ENCODE results near the gene RAX2. TPM values are rescaled to one million over a fixed set of nuclear protein-coding genes. Genes with fewer than 3 reads are reported as not detected.
"Not testable (repeated sequence)": the region's sequence is repeated elsewhere in the genome, so short reads cannot be mapped to it uniquely, and the experiment has no call there.

Gene RAX2
- total RNA-seq, 2 experiments from 2014 or later, result not detected

DNA sequence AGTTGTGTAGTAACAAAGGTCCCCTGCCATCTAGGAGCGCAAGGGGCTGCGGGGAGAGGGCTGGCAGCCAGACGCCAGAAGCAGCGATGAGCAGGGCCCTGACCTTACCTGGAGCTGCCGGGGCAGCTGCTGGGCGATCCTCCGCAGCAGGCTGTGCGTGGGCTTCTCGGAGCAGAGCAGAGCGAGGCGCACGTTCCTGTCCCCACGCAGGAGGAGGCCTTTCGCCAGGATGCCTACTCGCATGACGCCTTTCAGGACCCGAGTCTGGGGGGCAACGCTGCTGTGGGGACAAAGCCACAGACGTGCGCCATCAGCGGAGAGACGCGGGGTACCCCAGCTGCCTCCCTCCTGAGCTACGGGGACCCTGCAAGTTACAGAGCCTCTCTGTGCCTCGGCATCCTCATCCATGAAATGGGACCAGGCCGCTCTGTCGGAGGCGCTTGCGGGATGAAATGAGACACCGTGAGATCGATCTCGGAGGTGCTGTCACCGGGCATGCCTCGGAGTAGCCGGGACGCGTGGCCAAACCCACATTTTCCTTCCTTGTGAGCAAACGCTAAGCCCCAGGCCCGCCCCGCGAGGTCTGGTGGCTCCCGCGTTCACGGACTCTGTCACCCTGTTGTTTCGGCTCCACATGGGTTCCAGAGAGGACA lies 44.7 kb upstream of the RAX2 start:
- Mint-ChIP-seq H3K4me3 (no peak overlapping the region), H3K27me3 (no peaks in the 10 kb centered on the region), H3K4me1 (ENCODE audit: low read depth) (peaks cover 50% of the 10 kb centered on the region), H3K27ac (no peak overlapping the region), H3K36me3 (ENCODE audit: low read depth) (no peaks in the 10 kb centered on the region), H3K9me3 (no peaks in the 10 kb centered on the region)
- TF ChIP-seq, protein P1, sequence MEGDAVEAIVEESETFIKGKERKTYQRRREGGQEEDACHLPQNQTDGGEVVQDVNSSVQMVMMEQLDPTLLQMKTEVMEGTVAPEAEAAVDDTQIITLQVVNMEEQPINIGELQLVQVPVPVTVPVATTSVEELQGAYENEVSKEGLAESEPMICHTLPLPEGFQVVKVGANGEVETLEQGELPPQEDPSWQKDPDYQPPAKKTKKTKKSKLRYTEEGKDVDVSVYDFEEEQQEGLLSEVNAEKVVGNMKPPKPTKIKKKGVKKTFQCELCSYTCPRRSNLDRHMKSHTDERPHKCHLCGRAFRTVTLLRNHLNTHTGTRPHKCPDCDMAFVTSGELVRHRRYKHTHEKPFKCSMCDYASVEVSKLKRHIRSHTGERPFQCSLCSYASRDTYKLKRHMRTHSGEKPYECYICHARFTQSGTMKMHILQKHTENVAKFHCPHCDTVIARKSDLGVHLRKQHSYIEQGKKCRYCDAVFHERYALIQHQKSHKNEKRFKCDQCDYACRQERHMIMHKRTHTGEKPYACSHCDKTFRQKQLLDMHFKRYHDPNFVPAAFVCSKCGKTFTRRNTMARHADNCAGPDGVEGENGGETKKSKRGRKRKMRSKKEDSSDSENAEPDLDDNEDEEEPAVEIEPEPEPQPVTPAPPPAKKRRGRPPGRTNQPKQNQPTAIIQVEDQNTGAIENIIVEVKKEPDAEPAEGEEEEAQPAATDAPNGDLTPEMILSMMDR (IDR thresholded peaks at IDR 0.05), result no peak
- Histone ChIP-seq H3K9me3 (ENCODE audit: control insufficient read depth in 1 of 2, insufficient read depth in 1 of 2, low read length in 2 of 2) (no peaks in the 10 kb centered on the region), H3K4me3 (ENCODE audit: low read length) (no peak overlapping the region), H3K27me3 (ENCODE audit: control insufficient read depth in 1 of 2, insufficient read depth in 2 of 2, low read length in 2 of 2) (no peaks in the 10 kb centered on the region), H3K36me3 (ENCODE audit: insufficient read depth, low read length) (no peaks in the 10 kb centered on the region), H3K27ac (ENCODE audit: low read depth in 1 of 2, low read length in 2 of 2) (no peak overlapping the region), H3K4me1 (ENCODE audit: insufficient read depth, low read length) (peaks cover 75% of the 10 kb centered on the region)
- ChIA-PET POLR2A (interaction anchor here (2.7 kb wide), 1 partner anchor 54 kb away, joined by 32 read pairs; the partner anchor contains the start of genes APBA3 and MRPL54), CTCF (no interaction called here)
- intact Hi-C loops (cut with DNase I, micrococcal nuclease), result no loop called here
- no peak for DNase-seq
- no peak for ATAC-seq (ENCODE audit: poor library complexity)

DNA sequence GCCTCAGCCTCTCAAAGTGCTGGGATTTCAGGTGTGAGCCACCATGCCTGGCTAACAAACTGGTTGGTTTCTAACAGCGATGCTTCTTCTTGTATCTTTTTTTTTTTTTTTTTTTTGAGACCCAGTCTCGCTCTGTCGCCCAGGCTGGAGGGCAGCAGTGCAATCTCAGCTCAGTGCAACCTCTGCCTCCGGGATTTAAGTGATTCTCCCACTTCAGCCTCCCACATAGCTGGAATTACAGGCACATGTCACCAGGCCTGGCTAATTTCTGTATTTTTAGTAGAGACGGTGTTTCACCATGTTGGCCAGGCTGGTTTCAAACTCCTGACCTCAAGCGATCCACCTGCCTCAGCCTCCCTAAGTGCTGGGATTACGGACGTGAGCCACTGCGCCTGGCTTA lies 44.1 kb upstream of the RAX2 start:
- H3K27me3 ChIP-seq (ENCODE audit: control insufficient read depth in 1 of 2, insufficient read depth in 2 of 2, low read length in 2 of 2); H3K4me3 Mint-ChIP-seq; CTCF ChIA-PET; H3K4me3 ChIP-seq (ENCODE audit: low read length); intact Hi-C loops (cut with DNase I, micrococcal nuclease); H3K9me3 ChIP-seq (ENCODE audit: control insufficient read depth in 1 of 2, insufficient read depth in 1 of 2, low read length in 2 of 2); H3K27ac Mint-ChIP-seq; H3K36me3 ChIP-seq (ENCODE audit: insufficient read depth, low read length); ATAC-seq (ENCODE audit: poor library complexity); DNase-seq; H3K27ac ChIP-seq (ENCODE audit: low read depth in 1 of 2, low read length in 2 of 2); H3K27me3 Mint-ChIP-seq; H3K36me3 Mint-ChIP-seq (ENCODE audit: low read depth); H3K9me3 Mint-ChIP-seq: not testable (repeated sequence)
- H3K4me1 ChIP-seq (ENCODE audit: insufficient read depth, low read length), result peaks cover 72% of the 10 kb centered on the region
- peaks cover 48% of the 10 kb centered on the region for H3K4me1 Mint-ChIP-seq (ENCODE audit: low read depth)
- POLR2A ChIA-PET, result interaction anchor here (1.3 kb wide), 1 partner anchor 54 kb away, joined by 6 read pairs; the partner anchor contains the start of gene MRPL54

DNA sequence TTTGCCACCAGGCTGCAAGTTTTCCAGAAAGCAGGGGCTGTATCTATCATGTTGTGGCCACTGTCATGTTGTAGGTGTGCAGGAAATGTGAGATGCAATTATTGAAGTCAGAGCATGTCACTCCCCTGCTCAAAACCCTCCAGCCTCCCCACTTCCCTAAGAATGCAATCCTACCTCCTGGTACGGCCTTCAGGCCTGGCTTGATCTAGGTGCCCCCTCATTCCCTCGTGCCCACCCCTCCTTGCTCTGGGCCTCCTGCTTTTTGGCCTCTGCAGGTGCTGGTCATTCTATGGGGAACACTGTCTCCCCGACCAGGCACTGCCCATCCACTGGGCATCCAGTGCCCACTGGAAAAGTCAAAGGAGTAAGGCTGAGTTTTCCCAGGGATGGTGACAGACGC lies 42.6 kb upstream of the RAX2 start:
- Histone ChIP-seq H3K27me3 (ENCODE audit: control insufficient read depth in 1 of 2, insufficient read depth in 2 of 2, low read length in 2 of 2) (no peaks in the 10 kb centered on the region), H3K4me3 (ENCODE audit: low read length) (no peak overlapping the region), H3K27ac (ENCODE audit: low read depth in 1 of 2, low read length in 2 of 2) (no peak overlapping the region), H3K4me1 (ENCODE audit: insufficient read depth, low read length) (peaks cover 72% of the 10 kb centered on the region), H3K9me3 (ENCODE audit: control insufficient read depth in 1 of 2, insufficient read depth in 1 of 2, low read length in 2 of 2) (no peaks in the 10 kb centered on the region), H3K36me3 (ENCODE audit: insufficient read depth, low read length) (no peaks in the 10 kb centered on the region)
- Mint-ChIP-seq H3K36me3 (ENCODE audit: low read depth) (no peaks in the 10 kb centered on the region), H3K27ac (peak overlapping the region; percentile 80), H3K4me1 (ENCODE audit: low read depth) (peaks cover 45% of the 10 kb centered on the region), H3K9me3 (no peaks in the 10 kb centered on the region), H3K27me3 (no peaks in the 10 kb centered on the region), H3K4me3 (peak overlapping the region; percentile 65)
- intact Hi-C loops (cut with DNase I, micrococcal nuclease), result no loop called here
- TF ChIP-seq, protein P1 (IDR thresholded peaks at IDR 0.05), result no peak
- ChIA-PET POLR2A (interaction anchor here (4.3 kb wide), 1 partner anchor 53 kb away, joined by 60 read pairs; the partner anchor contains the start of genes APBA3 and MRPL54), CTCF (no interaction called here)
- DNase-seq (no peak), ATAC-seq (ENCODE audit: poor library complexity) (no peak)
